ENCODE measurements around the gene LCE2C. TPM values are rescaled to one million over a fixed set of nuclear protein-coding genes. Genes with fewer than 3 reads are reported as not detected.

LCE2C gene, protein sequence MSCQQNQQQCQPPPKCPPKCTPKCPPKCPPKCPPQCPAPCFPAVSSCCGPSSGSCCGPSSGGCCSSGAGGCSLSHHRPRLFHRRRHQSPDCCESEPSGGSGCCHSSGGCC
- total RNA-seq = not detected in 2 replicates

DNA sequence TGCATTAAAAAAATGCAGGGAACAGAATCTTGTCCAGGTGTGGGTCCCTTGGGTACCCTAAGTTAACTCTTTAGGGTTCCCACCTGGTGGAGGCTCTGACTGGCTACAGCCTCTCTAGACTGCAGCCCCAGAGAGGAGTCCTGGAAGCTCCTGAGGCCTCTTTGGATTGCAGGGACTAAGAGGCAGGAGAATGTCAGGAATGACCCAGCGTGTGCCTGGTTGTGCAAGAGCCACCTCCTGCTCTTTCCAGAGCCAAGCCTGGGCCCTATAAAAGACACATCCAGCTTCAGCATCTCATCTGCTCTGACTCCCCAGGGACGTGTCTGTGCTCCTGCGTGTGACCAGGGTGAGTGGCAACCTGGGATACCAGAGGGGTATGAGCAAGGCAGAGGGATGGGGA lies at the start of gene LCE2C:
Gene LCE2C, plus strand, starts transcription at position 297 of the 400 bp plus-strand sequence. CDS start 737 bp downstream, outside the sequence.

GRCh38 chr1:152663098-152663497 lies 12.0 kb upstream of the LCE2C start, which contains the start of gene LCE2D:
LCE2D (plus strand) TSS chr1:152663380; CDS start chr1:152664106, 726 bp downstream.

DNA sequence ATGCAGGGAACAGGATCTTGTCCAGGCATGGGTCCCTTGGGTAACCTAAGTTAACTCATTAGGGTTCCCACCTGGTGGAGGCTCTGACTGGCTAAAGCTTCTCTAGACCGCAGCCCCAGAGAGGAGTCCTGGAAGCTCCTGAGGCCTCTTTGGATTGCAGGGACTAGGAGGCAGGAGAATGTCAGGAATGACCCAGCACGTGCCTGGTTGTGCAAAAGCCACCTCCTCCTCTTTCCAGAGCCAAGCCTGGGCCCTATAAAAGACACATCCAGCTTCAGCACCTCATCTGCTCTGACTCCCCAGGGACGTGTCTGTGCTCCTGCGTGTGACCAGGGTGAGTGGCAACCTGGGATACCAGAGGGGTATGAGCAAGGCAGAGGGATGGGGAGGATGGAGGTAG lies 10.7 kb downstream of the LCE2C start, which contains the start of gene LCE2B:
Gene LCE2B, plus strand, starts transcription at position 301 of the 400 bp plus-strand sequence. CDS start 721 bp downstream, outside the sequence.

GRCh38 chr1:152697701-152698600 lies 22.9 kb downstream of the LCE2C start, which contains the start of gene LCE2A:
LCE2A (plus strand) TSS chr1:152698345; CDS start chr1:152698902, 557 bp downstream.

DNA sequence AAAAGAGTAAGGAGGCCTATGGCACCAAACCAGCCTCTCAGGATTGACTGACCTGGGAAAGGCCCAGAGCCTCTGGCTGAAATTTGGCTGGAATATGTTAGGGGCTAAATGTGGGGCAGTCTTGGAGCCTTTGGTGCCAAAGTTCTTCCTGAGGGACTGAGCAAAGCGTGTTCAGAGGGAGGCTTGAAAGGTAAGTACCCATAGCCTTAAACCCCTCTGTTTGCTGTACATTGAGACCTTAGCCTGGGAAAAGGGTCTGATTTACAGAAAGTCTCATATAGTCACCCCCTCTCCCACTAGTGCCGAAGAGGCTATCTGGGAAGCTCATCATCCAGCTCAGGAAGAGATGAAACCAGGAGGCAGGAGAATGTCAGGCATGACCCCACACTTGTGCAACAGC lies 32.8 kb downstream of the LCE2C start, which contains the start of gene LCE4A:
Gene LCE4A, plus strand, starts transcription at position 301 of the 400 bp plus-strand sequence. CDS start 916 bp downstream, outside the sequence.

Other genes with a start within 250 kb of the LCE2C start
- gene LCE5A, start 164.5 kb upstream of the LCE2C start, total RNA-seq = not detected in 2 replicates
- gene CRCT1, start 160.8 kb upstream of the LCE2C start, total RNA-seq = not detected in 2 replicates
- not detected in 2 replicates for gene LCE3E, start 108.5 kb upstream of the LCE2C start, total RNA-seq
- not detected in 2 replicates for gene LCE3D, start 94.8 kb upstream of the LCE2C start, total RNA-seq
- not detected in 2 replicates for gene LCE3C, start 75.0 kb upstream of the LCE2C start, total RNA-seq
- not detected in 2 replicates for gene LCE3B, start 61.5 kb upstream of the LCE2C start, total RNA-seq
- not detected in 2 replicates for gene LCE3A, start 52.2 kb upstream of the LCE2C start, total RNA-seq
- gene LCE2D, start 11.9 kb upstream of the LCE2C start, total RNA-seq = not detected in 2 replicates
- not detected in 2 replicates for gene LCE2B, start 10.8 kb downstream of the LCE2C start, total RNA-seq
- gene LCE2A, start 23.1 kb downstream of the LCE2C start, total RNA-seq = 0.25 and 2.2 TPM in 2 replicates
- gene LCE4A, start 32.9 kb downstream of the LCE2C start, total RNA-seq = not detected in 2 replicates
- not detected in 2 replicates for gene KPRP, start 82.7 kb downstream of the LCE2C start, total RNA-seq
- gene LCE1F, start 99.9 kb downstream of the LCE2C start, total RNA-seq = 0.62 TPM in 1 of 2 replicates, not detected in the other
- gene LCE1E, start 111.0 kb downstream of the LCE2C start, total RNA-seq = not detected in 2 replicates
- gene LCE1D, start 121.4 kb downstream of the LCE2C start, total RNA-seq = not detected in 2 replicates
- gene LCE1C, start 131.4 kb downstream of the LCE2C start, total RNA-seq = not detected in 2 replicates
- not detected in 2 replicates for gene LCE1B, start 136.7 kb downstream of the LCE2C start, total RNA-seq
- gene LCE1A, start 152.2 kb downstream of the LCE2C start, total RNA-seq = not detected in 2 replicates
- not detected in 2 replicates for gene LCE6A, start 167.6 kb downstream of the LCE2C start, total RNA-seq
- not detected in 2 replicates for gene LCE7A, start 184.7 kb downstream of the LCE2C start, total RNA-seq
- gene SMCP, start 203.0 kb downstream of the LCE2C start, total RNA-seq = 0.11 TPM in 1 of 2 replicates, not detected in the other
- 0.37 and 1.7 TPM in 2 replicates for gene IVL, start 233.3 kb downstream of the LCE2C start, total RNA-seq

Measured in uterine smooth muscle cell (primary cell).